SK-N-SH (cell line): Measurements from ENCODE around the gene PALS2. TPM values are rescaled to one million over a fixed set of nuclear protein-coding genes. Genes with fewer than 3 reads are reported as not detected.

Source experiments
- CTCF ChIA-PET: fragments of 300-600, 350-600 bp; formaldehyde crosslinking; extraction: SDS; loops from one replicate; lab custom pipeline; 2021; lab: Yijun Ruan, JAX
- POLR2A ChIA-PET: fragments of 350-600 bp; sonication (Branson Sonifier 250); formaldehyde crosslinking; extraction: SDS; loops from one replicate; lab custom pipeline; 2020; ENCODE audit warnings: antibody characterized with exemption, inconsistent platforms; lab: Yijun Ruan, JAX
- DNase-seq: peaks from one replicate; pipeline ENCODE4 v3.0.0; 2012
- H2AFZ ChIP-seq: fragments of 200-600 bp; sonication (generic); 2 replicates; pipeline ENCODE4 v1.8.1; 2016; ENCODE audit warnings: antibody characterized with exemption, mild to moderate bottlenecking, low read depth
- H3F3A ChIP-seq: fragments of 200-600 bp; sonication (generic); replicated peaks from 2 replicates; pipeline ENCODE3; 2016; ENCODE audit warnings: antibody characterized with exemption, mild to moderate bottlenecking; ENCODE audit not compliant: insufficient read depth
- H3K27ac ChIP-seq, 2 experiments: fragments of 200-500 bp in 1 of 2; fragments of 200-600 bp in 1 of 2; sonication (Bioruptor generic) in 1 of 2; sonication (generic), shearing (Covaris generic) in 1 of 2; 2 replicates each; pipeline versions ENCODE4 v1.5.1 to v1.6.1; 2014 to 2016; ENCODE audit warnings: low read depth in 2 of 2, inconsistent platforms in 1 of 2, low read length in 1 of 2, mild to moderate bottlenecking in 1 of 2, mixed read lengths in 1 of 2
- H3K27me3 ChIP-seq: fragments of 200-600 bp; sonication (generic), shearing (Covaris generic); 2 replicates; pipeline ENCODE4 v1.6.1; 2016; ENCODE audit warnings: mixed run types; ENCODE audit not compliant: insufficient read depth
- H3K36me3 ChIP-seq, 2 experiments: fragments of 200-500 bp in 1 of 2; fragments of 200-600 bp in 1 of 2; sonication (Bioruptor generic) in 1 of 2; sonication (generic) in 1 of 2; replicated peaks in 1 of 2; 2 replicates each; pipeline versions ENCODE3 to v1.5.1; 2014 to 2016; ENCODE audit warnings: low read length in 1 of 2, mild to moderate bottlenecking in 1 of 2; ENCODE audit not compliant: insufficient read depth in 2 of 2, control insufficient read depth in 1 of 2
- H3K4me1 ChIP-seq, 2 experiments: fragments of 200-500 bp in 1 of 2; fragments of 200-600 bp in 1 of 2; sonication (Bioruptor generic) in 1 of 2; sonication (generic), shearing (Covaris generic) in 1 of 2; 2 replicates each; pipeline versions ENCODE4 v1.5.1 to v1.6.1; 2014 to 2016; ENCODE audit warnings: low read depth in 1 of 2, low read length in 1 of 2, mixed run types in 1 of 2; ENCODE audit not compliant: insufficient read depth in 2 of 2, control insufficient read depth in 1 of 2
- H3K4me2 ChIP-seq: fragments of 200-600 bp; sonication (generic), shearing (Covaris generic); 2 replicates; pipeline ENCODE4 v1.6.1; 2017; ENCODE audit warnings: mixed run types
- H3K4me3 ChIP-seq, 2 experiments: fragments of 200-500 bp in 1 of 2; fragments of 200-600 bp in 1 of 2; sonication (Bioruptor generic) in 1 of 2; sonication (generic), shearing (Covaris generic) in 1 of 2; 2 replicates each; pipeline versions ENCODE4 v1.5.1 to v1.8.1; 2014 to 2016; ENCODE audit warnings: low read depth in 2 of 2, inconsistent platforms in 1 of 2, low read length in 1 of 2, mild to moderate bottlenecking in 1 of 2, mixed read lengths in 1 of 2, moderate library complexity in 1 of 2
- H3K79me2 ChIP-seq: fragments of 200-600 bp; sonication (generic); 2 replicates; pipeline ENCODE4 v1.8.1; 2017; ENCODE audit warnings: mild to moderate bottlenecking; ENCODE audit not compliant: insufficient read depth
- H3K9ac ChIP-seq: fragments of 200-600 bp; sonication (generic); 2 replicates; pipeline ENCODE4 v1.6.1; 2017; ENCODE audit warnings: mixed run types
- H3K9me2 ChIP-seq: fragments of 200-600 bp; sonication (generic); 2 replicates; pipeline ENCODE4 v1.6.1; 2017; ENCODE audit warnings: mixed run types
- H3K9me3 ChIP-seq: fragments of 200-600 bp; sonication (generic); 2 replicates; pipeline ENCODE4 v1.6.1; 2017; ENCODE audit warnings: mixed run types, mild to moderate bottlenecking, moderate library complexity
- H4K20me1 ChIP-seq: fragments of 200-600 bp; sonication (generic); 2 replicates; pipeline ENCODE4 v1.6.1; 2017; ENCODE audit warnings: mild to moderate bottlenecking, mixed run types; ENCODE audit not compliant: insufficient read depth
- FOSL2 ChIP-seq: IDR thresholded peaks from 2 replicates; pipeline ENCODE4 v1.4.0; 2012; ENCODE audit warnings: low read depth, mild to moderate bottlenecking, moderate library complexity, borderline replicate concordance
- GATA2 ChIP-seq: sonication (generic); formaldehyde crosslinking; IDR thresholded peaks from 2 replicates; pipeline ENCODE4 v1.5.0; 2020; ENCODE audit warnings: mild to moderate bottlenecking, missing genetic modification reagents
- MEF2A ChIP-seq: IDR thresholded peaks from 2 replicates; pipeline ENCODE4 v1.4.0; 2012; ENCODE audit warnings: low read depth, borderline replicate concordance
- MXI1 ChIP-seq: IDR thresholded peaks from 2 replicates; pipeline ENCODE4 v1.6.1; 2012; ENCODE audit warnings: mild to moderate bottlenecking, low read depth, low read length, improper control_type of control experiment
- NRF1 ChIP-seq: IDR thresholded peaks from 2 replicates; pipeline ENCODE4 v1.6.1; 2012; ENCODE audit warnings: low read depth, mild to moderate bottlenecking, low read length
- POLR2AphosphoS5 ChIP-seq: IDR thresholded peaks from 2 replicates; pipeline ENCODE4 v1.6.1; 2012; ENCODE audit warnings: low read depth, low read length
- RAD21 ChIP-seq: IDR thresholded peaks from 2 replicates; pipeline ENCODE4 v1.6.1; 2012; ENCODE audit warnings: mild to moderate bottlenecking, low read length
- RXRA ChIP-seq: IDR thresholded peaks from 2 replicates; pipeline ENCODE4 v1.4.0; 2012; ENCODE audit warnings: low read depth, mild to moderate bottlenecking, borderline replicate concordance
- SMC3 ChIP-seq: IDR thresholded peaks from 2 replicates; pipeline ENCODE4 v1.6.1; 2012; ENCODE audit warnings: low read depth, low read length, improper control_type of control experiment
- WGBS: methylation state at CpG from one replicate; pipeline ENCODE4 v1.1.6; 2017; ENCODE audit warnings: low lambda C conversion rate; 5-methylcytosine and 5-hydroxymethylcytosine counted together
- polyA plus RNA-seq, 3 experiments: library from polyadenylated mRNA; depleted of rRNA; stranded (reverse); fragments of >200 nt; gene quantifications; 2 replicates each; pipeline ENCODE4 v1.2.3, GENCODE V29; 2012
- TF ChIP-seq, protein P1 (sequence below): IDR thresholded peaks from 2 replicates; pipeline ENCODE4 v1.4.0; 2012; ENCODE audit warnings: low read depth
- TF ChIP-seq, protein P2 (sequence below): IDR thresholded peaks from 2 replicates; pipeline ENCODE4 v1.6.1; 2012; ENCODE audit warnings: mild to moderate bottlenecking, low read depth, low read length, moderate library complexity
- TF ChIP-seq, protein P3 (sequence below): IDR thresholded peaks from 2 replicates; pipeline ENCODE4 v1.4.0; 2012; ENCODE audit warnings: low read depth, borderline replicate concordance
- TF ChIP-seq, protein P4 (sequence below): IDR thresholded peaks from 2 replicates; pipeline ENCODE4 v1.4.0; 2012; ENCODE audit warnings: low read depth, borderline replicate concordance
- TF ChIP-seq, protein P5 (sequence below): fragments of 150-350 bp; IDR thresholded peaks from 2 replicates; pipeline ENCODE4 v1.6.1; 2017; ENCODE audit warnings: antibody characterized with exemption, low read length, low read depth, borderline replicate concordance
- TF ChIP-seq, protein P6 (sequence below): fragments of 200-600 bp; sonication (generic); IDR thresholded peaks from 2 replicates; pipeline ENCODE4 v1.6.1; 2017; ENCODE audit warnings: antibody characterized with exemption, mild to moderate bottlenecking, moderate library complexity

The PALS2 gene
- polyA plus RNA-seq, 1 of the 3 experiments (the other 2 are of a cell fraction), result 6.9 TPM

DNA sequence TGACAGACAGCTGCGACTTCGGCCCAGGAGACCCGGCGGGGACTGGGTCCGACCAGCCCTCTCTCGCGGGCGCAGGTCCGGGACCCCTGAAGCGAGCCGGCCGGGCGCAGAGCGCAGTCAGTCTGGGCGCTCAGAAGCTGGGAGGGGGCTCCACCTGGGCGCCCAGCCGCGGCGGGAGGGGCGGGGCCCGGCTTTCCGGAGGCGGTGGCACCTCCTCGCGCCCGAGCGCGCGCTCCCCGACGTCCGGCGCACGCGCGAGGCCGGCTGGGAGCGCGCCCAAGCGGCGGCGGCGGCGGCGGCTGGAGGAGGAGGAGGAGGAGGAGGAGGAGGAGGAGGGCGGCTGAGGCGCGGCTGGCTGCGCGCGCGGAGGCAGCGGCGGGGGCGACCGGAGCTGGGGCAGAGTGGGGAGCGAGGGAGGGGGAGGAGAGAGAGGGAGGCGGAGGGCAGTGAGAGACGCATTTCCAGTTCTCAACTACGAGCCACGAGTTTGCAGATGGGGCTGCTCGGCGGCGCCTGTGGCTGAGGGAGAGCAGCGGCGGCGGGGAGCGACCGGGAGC lies at the start of gene PALS2 (continued):
- TF ChIP-seq GATA2 (no peak), MXI1 (0 out of 2 replicates have a peak, but pooled peaks have one; percentile 15), SMC3 (no peak), RXRA (no peak)
- TF ChIP-seq, protein P1, sequence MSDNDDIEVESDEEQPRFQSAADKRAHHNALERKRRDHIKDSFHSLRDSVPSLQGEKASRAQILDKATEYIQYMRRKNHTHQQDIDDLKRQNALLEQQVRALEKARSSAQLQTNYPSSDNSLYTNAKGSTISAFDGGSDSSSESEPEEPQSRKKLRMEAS, result no peak; the same call in 1 of the 2 replicates
- TF ChIP-seq, protein P2, sequence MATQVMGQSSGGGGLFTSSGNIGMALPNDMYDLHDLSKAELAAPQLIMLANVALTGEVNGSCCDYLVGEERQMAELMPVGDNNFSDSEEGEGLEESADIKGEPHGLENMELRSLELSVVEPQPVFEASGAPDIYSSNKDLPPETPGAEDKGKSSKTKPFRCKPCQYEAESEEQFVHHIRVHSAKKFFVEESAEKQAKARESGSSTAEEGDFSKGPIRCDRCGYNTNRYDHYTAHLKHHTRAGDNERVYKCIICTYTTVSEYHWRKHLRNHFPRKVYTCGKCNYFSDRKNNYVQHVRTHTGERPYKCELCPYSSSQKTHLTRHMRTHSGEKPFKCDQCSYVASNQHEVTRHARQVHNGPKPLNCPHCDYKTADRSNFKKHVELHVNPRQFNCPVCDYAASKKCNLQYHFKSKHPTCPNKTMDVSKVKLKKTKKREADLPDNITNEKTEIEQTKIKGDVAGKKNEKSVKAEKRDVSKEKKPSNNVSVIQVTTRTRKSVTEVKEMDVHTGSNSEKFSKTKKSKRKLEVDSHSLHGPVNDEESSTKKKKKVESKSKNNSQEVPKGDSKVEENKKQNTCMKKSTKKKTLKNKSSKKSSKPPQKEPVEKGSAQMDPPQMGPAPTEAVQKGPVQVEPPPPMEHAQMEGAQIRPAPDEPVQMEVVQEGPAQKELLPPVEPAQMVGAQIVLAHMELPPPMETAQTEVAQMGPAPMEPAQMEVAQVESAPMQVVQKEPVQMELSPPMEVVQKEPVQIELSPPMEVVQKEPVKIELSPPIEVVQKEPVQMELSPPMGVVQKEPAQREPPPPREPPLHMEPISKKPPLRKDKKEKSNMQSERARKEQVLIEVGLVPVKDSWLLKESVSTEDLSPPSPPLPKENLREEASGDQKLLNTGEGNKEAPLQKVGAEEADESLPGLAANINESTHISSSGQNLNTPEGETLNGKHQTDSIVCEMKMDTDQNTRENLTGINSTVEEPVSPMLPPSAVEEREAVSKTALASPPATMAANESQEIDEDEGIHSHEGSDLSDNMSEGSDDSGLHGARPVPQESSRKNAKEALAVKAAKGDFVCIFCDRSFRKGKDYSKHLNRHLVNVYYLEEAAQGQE, result no peak

DNA sequence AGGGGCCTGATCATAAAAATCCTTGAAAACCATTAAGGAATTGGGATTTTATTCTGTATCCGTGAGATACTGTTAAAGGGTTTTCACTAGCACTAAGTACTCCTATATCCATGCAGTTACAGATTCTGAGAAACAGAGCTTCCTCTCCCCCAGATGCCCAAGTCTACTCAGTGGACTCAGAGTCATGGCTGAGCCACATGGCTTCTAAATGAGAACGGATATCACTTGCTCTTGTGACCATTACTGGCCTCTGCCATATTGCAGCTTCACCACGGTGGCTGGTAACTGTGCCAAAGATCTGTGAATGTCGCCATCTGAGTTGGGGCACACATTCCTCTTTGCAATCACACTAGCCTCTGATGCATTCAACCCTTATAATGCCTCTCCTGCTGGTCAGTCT lies 42.0 kb upstream of the PALS2 start:
- Histone ChIP-seq H3F3A (no peaks in the 10 kb centered on the region), H3K4me2 (no peak overlapping the region)

More for the DNA sequence above, 42.0 kb upstream of the PALS2 start:
- no peaks in the 10 kb centered on the region for H3K79me2 ChIP-seq
- TF ChIP-seq MEF2A, result no peak
- no peak for TF ChIP-seq POLR2AphosphoS5
- TF ChIP-seq, protein P3, sequence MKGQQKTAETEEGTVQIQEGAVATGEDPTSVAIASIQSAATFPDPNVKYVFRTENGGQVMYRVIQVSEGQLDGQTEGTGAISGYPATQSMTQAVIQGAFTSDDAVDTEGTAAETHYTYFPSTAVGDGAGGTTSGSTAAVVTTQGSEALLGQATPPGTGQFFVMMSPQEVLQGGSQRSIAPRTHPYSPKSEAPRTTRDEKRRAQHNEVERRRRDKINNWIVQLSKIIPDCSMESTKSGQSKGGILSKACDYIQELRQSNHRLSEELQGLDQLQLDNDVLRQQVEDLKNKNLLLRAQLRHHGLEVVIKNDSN, result no peak
- no peak for TF ChIP-seq RAD21
- TF ChIP-seq, protein P4, sequence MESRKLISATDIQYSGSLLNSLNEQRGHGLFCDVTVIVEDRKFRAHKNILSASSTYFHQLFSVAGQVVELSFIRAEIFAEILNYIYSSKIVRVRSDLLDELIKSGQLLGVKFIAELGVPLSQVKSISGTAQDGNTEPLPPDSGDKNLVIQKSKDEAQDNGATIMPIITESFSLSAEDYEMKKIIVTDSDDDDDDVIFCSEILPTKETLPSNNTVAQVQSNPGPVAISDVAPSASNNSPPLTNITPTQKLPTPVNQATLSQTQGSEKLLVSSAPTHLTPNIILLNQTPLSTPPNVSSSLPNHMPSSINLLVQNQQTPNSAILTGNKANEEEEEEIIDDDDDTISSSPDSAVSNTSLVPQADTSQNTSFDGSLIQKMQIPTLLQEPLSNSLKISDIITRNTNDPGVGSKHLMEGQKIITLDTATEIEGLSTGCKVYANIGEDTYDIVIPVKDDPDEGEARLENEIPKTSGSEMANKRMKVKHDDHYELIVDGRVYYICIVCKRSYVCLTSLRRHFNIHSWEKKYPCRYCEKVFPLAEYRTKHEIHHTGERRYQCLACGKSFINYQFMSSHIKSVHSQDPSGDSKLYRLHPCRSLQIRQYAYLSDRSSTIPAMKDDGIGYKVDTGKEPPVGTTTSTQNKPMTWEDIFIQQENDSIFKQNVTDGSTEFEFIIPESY, result no peak
- TF ChIP-seq, protein P5, sequence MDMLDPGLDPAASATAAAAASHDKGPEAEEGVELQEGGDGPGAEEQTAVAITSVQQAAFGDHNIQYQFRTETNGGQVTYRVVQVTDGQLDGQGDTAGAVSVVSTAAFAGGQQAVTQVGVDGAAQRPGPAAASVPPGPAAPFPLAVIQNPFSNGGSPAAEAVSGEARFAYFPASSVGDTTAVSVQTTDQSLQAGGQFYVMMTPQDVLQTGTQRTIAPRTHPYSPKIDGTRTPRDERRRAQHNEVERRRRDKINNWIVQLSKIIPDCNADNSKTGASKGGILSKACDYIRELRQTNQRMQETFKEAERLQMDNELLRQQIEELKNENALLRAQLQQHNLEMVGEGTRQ, result no peak
- TF ChIP-seq FOSL2, result no peak
- TF ChIP-seq, protein P6, sequence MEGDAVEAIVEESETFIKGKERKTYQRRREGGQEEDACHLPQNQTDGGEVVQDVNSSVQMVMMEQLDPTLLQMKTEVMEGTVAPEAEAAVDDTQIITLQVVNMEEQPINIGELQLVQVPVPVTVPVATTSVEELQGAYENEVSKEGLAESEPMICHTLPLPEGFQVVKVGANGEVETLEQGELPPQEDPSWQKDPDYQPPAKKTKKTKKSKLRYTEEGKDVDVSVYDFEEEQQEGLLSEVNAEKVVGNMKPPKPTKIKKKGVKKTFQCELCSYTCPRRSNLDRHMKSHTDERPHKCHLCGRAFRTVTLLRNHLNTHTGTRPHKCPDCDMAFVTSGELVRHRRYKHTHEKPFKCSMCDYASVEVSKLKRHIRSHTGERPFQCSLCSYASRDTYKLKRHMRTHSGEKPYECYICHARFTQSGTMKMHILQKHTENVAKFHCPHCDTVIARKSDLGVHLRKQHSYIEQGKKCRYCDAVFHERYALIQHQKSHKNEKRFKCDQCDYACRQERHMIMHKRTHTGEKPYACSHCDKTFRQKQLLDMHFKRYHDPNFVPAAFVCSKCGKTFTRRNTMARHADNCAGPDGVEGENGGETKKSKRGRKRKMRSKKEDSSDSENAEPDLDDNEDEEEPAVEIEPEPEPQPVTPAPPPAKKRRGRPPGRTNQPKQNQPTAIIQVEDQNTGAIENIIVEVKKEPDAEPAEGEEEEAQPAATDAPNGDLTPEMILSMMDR, result no peak
- no peak for TF ChIP-seq MXI1
- TF ChIP-seq NRF1, result no peak
- no peak for TF ChIP-seq RXRA
- H3K4me3 ChIP-seq, result no peak overlapping the region
- H3K9me3 ChIP-seq, result no peaks in the 10 kb centered on the region
- ChIA-PET POLR2A (no interaction called here), CTCF (no interaction called here)
- no peak overlapping the region for H3K9ac ChIP-seq
- H2AFZ ChIP-seq, result no peak overlapping the region
- DNase-seq, result no peak
- H3K36me3 ChIP-seq, result no peaks in the 10 kb centered on the region
- H3K4me1 ChIP-seq, result no peaks in the 10 kb centered on the region
- no peaks in the 10 kb centered on the region for H3K9me2 ChIP-seq
- H4K20me1 ChIP-seq, result no peaks in the 10 kb centered on the region
- no peaks in the 10 kb centered on the region for H3K27me3 ChIP-seq
- H3K27ac ChIP-seq, result no peak overlapping the region
- 30% methylated on average over 4 of the region's 4 CpGs for WGBS
